GM10847 (cell line): Measurements from ENCODE around the gene CUX1.

ENCODE experiments used
- POLR2A ChIP-seq: IDR thresholded peaks from 2 replicates; pipeline ENCODE4 v1.6.1; 2011; ENCODE audit not compliant: insufficient read length; ENCODE audit errors: extremely low read depth

Gene CUX1

DNA sequence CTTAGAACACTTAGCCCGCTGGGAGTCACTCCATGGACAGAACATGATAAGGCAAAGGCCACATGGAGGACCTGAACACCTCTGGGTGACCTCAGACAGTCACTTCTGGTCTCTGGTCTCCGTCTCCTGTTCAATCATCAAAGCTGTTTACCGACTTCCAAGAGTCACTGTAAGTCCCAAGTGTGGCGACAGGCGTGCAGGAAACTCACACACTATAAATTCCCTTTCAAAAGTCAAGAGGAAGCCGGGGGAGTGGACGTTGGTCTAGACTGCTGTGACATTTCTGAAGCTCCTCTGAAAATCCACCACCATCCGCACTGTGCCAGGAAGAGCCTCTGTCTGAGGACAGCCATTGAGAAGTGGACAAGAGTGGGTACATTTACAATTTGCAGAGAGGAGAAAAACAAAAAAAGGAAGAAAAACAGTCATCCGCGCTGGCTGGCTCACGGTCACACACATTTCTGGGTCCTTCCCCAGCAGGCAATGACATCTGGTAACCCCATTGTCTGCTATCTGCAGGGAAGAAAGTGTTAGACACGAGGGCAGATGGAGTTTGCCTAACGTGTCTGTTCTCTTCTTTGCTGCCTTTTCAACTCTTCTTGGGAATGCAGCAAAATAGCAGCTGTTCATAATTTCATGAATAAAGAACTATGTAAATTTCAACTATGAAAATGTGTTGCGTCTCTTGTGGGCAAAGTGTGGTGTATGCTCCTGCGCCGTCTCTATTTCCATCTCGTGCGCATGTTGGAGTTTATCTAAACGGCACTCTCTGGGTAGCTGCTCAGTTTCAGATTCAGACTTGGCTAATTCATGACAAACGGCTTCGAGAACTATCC is 32.9 kb upstream of the CUX1 start:
- no peak for TF ChIP-seq POLR2A

DNA sequence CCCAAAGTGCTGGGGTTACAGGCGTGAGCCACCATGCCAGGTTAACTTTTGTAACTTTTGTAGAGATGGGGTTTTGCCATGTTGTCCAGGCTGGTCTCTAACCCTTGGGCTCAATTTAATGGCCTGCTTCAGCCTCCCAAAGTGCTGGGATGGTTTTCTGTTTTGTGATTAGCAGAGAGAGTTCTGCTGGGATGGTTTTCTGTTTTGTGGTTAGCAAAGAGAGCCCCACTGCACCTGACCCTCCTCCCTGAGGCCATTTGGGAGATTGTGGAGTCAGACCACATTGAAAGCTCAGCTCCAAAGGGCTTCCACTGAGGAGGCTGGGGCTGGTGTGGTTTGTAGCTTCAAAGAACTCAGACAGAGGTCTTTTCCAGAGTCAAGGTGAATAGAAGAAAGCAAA is 29.6 kb upstream of the CUX1 start:
- TF ChIP-seq POLR2A = no peak

DNA sequence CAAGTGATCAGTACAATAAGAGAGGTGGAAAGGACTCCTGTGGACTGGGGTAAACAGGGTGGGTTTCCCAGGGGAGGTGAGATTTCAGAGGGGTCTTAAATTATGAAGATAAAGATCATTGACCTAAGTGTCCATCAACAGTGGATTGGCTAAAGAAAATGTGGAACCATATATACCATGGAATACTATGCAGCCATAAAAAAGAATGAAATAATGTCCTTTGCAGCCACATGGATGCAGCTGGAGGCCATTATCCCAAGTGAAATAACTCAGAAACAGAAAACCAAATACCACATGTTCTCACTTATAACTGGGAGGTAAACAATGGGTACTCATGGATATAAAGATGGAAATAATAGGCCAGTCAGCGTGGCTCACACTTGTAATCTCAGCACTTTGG is 28.9 kb upstream of the CUX1 start:
- TF ChIP-seq POLR2A = no peak

DNA sequence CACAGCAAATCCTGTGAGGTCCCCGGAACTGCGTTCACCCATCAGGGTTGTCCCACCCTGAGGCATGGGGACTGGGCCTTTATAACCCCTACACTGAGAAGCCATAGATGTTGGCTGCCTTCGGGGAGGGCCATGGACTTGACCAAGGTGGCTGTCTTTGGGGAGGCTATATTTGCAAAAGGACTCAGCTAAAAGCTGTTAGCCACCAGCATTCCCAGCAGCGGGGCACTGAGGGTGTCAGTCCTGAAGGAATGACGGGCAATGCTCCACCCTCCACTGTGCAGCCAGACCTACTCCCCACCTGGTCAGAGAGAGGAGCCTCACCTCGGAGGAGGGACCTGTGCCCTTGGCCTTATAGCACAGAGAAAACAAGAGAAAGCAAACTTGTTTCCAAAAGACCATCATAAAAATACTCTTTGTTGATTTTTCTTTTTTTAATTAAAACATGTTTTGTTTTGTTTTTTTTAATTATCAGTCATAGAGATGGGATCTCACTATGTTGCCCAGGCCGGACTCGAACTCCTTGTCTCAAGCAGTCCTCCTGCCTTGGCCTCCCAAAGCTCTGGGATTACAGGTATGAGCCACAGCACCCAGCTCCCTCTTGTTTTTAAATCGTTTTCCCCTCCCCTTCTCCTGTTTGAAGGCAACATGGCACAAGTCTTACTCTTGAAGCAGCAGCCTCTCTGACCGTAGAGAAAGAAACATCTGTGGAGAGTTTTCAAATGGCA is 26.7 kb upstream of the CUX1 start:
- TF ChIP-seq POLR2A = no peak

DNA sequence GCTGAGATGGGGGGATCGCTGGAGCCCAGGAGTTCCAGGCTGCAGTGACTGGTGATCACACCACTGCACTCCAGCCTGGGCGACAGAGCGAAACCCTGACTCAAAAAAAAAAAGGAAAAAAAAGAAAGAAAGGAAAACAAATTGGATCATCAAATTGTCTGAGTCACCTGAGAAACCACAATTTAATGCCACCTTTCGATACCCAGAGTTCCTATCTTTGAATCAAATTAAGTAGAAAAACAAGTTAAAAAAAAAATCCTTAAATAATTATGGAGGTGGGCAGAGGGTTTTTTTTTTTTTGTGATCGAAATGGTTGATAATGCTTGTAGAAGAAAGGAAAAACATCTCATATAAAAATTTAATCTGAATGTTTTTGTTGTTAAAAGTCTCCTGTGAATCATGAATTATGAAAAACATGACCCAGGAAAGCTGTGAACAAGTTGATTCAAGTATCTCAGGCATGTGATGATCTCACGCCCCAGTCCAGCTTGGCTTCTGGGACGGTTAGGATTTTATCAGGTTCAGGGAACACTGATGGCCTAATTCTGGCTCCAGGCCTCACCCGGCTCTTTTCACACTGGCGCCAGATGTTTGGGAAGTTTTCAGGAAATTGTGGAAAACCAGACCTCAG is 25.3 kb upstream of the CUX1 start:
- no peak for TF ChIP-seq POLR2A

DNA sequence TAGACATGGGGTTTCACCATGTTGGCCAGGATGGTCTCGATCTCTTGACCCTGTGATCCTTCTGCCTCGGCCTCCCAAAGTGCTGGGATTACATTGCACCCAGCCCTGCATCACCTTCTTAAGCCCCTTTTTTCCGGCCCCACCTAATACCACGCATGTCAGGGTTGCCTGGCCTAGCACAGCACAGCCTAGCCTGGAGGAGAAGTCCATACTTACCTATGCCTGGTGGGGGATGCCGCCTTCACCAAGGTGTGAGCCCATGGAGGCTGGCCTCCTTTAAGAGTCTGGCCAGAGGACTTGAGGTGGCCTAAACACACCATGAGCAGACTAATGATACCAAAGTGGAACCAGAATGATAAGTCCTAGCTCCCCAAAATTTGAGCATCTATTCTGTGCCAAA is 22.0 kb upstream of the CUX1 start:
- TF ChIP-seq POLR2A = no peak

DNA sequence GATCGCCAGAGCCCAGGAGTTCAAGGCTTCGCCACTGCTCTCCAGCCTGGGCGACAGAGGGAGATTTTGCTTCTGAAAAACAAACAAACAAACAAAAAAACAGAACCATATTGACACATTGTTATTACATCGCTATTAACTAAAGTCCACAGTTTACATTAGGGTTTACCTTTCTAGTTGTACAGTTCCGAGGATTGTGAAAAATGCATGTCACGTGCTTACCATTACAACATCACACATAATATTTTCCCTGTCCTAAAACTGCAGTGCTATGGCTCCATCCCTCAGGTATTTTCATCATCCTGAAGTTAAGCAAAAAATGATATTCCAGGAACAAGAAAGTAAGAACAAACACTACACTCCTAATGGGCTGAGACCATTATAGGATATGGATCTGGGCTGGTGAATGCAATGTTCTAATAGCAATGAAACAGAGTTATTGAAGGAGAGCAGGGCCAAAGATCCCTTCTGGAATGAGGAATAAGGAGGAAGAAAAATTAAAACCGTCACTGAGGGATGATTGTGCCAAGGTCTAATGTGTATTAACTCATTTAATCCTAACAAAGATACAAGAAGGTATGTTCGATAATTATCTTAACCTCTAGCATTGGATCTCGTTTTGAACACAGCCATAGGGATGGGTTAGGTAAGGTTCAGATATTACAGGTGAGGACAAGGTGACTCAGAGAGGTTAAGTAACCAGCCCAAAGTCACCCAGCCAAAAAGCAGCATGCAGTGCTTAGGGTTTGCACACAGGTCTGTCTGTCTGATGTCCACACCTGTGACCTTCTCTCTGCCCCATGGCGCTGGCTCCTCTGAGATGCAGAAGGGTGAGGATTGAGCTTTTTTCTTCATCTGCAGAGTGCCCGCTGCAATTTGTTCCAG is 14.0 kb upstream of the CUX1 start:
- TF ChIP-seq POLR2A = no peak

DNA sequence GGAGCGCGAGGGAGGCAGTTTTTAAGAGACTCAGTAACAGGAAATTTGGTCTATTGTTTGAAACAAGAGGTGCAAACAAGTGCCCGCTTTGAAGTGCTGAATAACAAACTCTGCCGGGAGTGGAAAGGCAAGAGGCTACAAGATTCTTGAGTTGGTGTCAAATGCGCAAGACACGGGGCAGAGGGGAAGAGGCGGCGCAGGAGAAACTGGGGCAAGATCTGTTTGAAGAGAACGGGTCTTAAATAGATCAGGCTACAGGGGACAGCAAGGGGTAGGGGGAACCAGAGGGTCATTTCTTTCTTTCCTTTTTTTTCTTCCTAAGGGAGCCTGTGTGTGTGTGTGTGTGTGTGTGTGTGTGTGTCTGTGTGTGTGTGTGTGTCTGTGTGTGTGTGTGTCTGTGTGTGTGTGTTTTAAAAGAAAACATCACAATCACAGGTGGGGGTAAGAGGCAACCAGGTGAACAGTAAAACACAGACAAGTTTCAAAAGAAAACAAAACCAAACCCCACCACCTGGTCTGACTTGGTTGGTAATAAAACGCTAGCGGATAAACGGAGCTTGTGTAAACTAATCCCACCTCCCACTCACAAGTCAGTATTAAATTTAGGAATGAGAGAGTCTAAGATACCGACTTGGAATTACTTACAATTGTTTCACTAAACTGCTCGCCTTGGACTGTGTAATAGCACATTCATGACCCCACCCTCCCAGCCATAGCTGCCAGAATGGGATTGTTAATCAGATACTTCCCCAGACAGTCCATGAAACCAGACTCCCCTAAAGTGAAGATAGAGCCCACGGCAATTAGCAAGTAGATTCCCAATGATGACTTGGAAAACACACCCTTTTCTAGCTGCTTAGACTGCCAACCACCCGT is 13.1 kb upstream of the CUX1 start:
- no peak for TF ChIP-seq POLR2A

DNA sequence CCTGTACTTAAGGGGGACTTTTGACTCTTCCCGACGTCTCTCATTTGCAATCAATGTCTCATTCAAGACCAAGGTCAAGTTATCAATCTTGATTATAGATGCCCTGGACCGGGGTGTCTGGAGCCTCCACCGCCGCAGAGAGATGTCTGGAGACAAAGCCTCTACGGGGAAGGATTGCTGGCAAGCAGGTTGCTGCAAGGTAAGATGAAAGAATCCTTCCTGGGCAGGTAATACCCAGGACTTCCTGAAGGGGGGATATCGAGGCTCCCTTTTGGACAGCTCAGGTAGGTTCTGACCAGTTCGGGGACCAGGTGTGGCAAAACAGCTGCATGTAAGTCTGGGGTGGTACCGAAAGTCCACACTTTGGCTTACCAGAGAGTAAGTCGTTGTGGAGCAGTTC is 12.5 kb upstream of the CUX1 start:
- TF ChIP-seq POLR2A = no peak

DNA sequence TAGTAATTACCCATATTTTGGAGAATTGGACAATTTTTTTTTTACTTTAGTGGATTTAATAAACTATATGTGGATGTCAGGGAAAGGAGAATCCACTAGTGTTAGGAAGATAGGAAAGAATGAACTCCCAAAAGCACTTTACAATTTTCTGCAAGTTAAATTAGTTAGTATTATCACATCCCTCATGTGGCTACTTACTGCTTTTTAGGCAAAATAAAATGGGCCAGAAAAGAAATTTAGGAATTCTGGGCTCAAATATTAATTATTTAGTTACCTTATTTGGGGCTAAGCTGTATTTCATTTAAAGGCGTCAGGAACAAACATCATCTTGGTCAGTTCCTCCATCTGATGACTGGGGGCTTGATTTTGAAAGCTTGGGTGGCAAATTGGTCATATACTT is 4.8 kb upstream of the CUX1 start:
- TF ChIP-seq POLR2A = no peak

DNA sequence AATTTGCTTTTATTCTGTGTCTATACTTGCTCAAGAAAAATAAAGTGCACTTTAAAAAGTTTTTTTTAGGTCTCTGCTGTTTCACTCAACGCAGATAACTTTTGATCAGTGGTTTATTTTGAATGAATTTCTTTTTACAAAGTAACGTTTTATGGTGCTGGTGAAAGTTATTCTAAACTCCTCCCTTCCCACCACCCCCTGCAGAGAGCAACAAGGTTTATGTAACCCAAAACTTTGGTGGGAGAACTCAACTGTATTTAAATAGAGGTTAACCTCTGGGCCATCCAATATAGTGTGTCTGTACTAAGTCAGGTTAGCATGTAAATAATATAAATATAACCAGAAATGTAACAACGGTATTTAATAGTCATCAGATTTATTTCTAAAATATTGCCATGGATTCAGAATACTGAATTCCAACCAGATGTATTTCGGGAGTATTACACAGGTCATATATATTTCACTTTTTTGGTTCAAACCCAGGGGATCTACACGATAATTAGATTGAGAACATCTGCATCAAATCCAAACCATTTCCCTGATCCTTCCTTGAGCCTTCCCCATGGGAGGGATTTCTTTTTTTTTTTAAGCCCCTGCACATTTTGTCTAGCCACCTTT is 3.9 kb upstream of the CUX1 start:
- TF ChIP-seq POLR2A = no peak

DNA sequence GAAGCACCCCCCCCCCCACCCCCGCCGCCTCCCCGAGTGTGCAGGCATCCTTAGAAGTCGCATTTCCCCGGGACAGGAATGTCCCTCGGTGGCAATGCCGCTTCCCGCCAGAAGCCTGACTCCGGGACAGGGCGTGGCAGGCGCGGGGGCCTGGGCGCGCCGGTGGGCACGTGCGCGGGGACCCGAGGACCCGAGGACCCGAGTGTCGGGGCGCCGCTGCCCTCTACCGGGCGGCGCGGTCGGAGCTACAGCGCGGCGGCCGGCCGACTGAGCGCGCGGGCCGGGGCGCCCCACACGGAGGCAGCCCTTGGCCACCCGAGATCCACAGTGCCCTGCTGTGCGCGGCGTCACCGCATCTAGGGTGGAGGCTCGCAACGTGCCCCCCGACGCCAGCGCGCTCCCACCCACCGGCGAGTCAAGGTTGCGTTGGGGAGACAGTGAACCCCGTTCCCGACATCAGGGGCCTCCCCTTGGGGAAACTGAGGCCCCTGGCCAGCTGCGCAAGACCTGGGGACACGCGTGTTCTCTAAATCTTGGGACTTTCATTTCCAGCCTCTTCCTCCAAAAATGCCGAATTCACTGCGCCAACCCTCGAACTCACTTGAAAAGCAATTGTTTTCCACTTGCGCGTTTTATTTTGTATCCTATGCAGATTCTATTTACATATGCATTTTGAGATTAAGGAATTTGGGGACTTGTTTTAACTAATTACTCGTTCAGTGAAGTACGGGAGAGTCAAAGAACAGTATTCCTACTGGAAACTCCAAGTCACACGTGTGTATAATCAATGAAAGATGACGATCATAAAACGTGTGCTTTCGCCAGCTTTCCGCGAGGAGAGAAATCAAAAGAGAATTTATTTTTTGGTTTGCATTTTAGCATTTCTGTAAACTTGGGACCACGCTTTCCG is 3.1 kb upstream of the CUX1 start:
- no peak for TF ChIP-seq POLR2A
